Measurements from ENCODE around the gene EPHB1.

The EPHB1 gene

DNA sequence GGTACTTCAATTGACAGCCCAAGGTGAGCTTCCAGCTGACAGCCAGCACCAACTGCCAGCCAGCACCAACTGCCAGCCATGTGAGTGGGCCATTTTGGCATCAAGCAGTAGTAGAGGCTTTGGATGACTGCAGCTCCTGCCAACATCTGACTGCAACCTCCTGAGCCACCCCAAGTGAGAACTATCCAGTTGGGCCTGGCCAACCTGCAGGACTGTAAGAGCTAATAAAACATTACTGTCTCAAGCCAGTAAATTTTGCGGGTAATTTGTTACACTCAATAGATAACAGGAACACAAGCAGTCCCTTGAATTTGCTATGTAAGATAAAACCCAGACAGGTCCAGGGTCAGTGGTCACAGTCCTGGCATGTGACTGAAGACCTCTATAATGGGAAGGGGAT is 29.7 kb downstream of the EPHB1 start:
- DNase-seq (ENCODE audit: low spot score) (no peak), ATAC-seq (ENCODE audit: low read depth) (no peak)
- H3K27me3 ChIP-seq (ENCODE audit: insufficient read depth, poor library complexity, severe bottlenecking) = no peaks in the 10 kb centered on the region
- no peaks in the 10 kb centered on the region for H3K9me3 ChIP-seq (ENCODE audit: severe bottlenecking)
- H3K4me1 ChIP-seq (ENCODE audit: insufficient read depth, poor library complexity, severe bottlenecking) = no peaks in the 10 kb centered on the region
- H3K4me3 ChIP-seq (ENCODE audit: severe bottlenecking) = no peak overlapping the region
- no peaks in the 10 kb centered on the region for H3K36me3 ChIP-seq (ENCODE audit: low read depth)
- H3K27ac ChIP-seq (ENCODE audit: poor library complexity, severe bottlenecking) = no peak overlapping the region
- TF ChIP-seq, protein P1, sequence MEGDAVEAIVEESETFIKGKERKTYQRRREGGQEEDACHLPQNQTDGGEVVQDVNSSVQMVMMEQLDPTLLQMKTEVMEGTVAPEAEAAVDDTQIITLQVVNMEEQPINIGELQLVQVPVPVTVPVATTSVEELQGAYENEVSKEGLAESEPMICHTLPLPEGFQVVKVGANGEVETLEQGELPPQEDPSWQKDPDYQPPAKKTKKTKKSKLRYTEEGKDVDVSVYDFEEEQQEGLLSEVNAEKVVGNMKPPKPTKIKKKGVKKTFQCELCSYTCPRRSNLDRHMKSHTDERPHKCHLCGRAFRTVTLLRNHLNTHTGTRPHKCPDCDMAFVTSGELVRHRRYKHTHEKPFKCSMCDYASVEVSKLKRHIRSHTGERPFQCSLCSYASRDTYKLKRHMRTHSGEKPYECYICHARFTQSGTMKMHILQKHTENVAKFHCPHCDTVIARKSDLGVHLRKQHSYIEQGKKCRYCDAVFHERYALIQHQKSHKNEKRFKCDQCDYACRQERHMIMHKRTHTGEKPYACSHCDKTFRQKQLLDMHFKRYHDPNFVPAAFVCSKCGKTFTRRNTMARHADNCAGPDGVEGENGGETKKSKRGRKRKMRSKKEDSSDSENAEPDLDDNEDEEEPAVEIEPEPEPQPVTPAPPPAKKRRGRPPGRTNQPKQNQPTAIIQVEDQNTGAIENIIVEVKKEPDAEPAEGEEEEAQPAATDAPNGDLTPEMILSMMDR (IDR thresholded peaks at IDR 0.05; ENCODE audit: poor library complexity, severe bottlenecking) = no peak

DNA sequence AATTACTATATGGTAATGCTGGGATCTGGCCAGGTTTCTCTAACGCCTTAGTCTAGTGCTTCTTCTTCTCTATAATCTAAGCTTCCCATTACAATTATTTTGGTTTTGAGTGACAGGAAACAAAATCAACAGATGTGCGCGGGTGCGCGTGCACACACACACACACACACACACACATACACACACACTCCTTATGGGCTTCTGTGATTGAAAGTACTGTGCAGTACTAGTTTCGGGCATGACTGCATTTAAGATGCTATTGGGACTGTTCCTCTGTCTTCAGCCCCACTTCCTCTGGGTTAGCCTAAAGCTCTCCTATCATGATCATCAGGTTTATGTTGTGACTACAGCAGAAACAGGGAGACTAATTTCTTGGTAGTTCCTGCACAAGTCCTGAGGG is 32.2 kb downstream of the EPHB1 start:
- no peaks in the 10 kb centered on the region for H3K36me3 ChIP-seq (ENCODE audit: low read depth)
- H3K27me3 ChIP-seq (ENCODE audit: insufficient read depth, poor library complexity, severe bottlenecking) = no peaks in the 10 kb centered on the region
- DNase-seq (ENCODE audit: low spot score) (no peak), ATAC-seq (ENCODE audit: low read depth) (no peak)
- no peaks in the 10 kb centered on the region for H3K4me1 ChIP-seq (ENCODE audit: insufficient read depth, poor library complexity, severe bottlenecking)
- H3K9me3 ChIP-seq (ENCODE audit: severe bottlenecking) = no peaks in the 10 kb centered on the region
- H3K4me3 ChIP-seq (ENCODE audit: severe bottlenecking) = no peak overlapping the region
- TF ChIP-seq, protein P1 (IDR thresholded peaks at IDR 0.05; ENCODE audit: poor library complexity, severe bottlenecking) = no peak
- no peak overlapping the region for H3K27ac ChIP-seq (ENCODE audit: poor library complexity, severe bottlenecking)

DNA sequence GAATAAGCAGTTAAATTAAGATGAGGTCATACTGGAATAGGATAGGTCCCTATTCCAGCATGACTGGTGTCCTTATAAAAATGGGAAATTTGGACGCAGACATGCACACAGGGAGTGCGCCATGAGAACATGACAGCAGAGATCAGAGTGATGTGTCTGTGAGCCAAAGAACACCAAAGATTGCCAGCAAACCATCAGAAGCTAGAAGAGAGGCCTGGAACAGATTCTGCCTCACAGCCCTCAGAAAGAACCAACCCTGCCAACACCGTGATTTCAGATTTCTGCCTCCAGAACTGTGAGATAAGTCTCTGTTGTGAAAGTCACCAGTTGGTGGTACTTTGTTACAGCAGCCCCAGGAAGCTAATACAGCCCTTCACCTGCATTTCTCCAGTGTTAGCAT is 34.7 kb downstream of the EPHB1 start:
- Histone ChIP-seq H3K4me1 (ENCODE audit: insufficient read depth, poor library complexity, severe bottlenecking) (no peaks in the 10 kb centered on the region), H3K4me3 (ENCODE audit: severe bottlenecking) (no peak overlapping the region), H3K9me3 (ENCODE audit: severe bottlenecking) (no peaks in the 10 kb centered on the region), H3K27ac (ENCODE audit: poor library complexity, severe bottlenecking) (no peak overlapping the region), H3K36me3 (ENCODE audit: low read depth) (no peaks in the 10 kb centered on the region), H3K27me3 (ENCODE audit: insufficient read depth, poor library complexity, severe bottlenecking) (no peaks in the 10 kb centered on the region)
- DNase-seq (ENCODE audit: low spot score) = no peak
- TF ChIP-seq, protein P1 (IDR thresholded peaks at IDR 0.05; ENCODE audit: poor library complexity, severe bottlenecking) = no peak
- no peak for ATAC-seq (ENCODE audit: low read depth)

DNA sequence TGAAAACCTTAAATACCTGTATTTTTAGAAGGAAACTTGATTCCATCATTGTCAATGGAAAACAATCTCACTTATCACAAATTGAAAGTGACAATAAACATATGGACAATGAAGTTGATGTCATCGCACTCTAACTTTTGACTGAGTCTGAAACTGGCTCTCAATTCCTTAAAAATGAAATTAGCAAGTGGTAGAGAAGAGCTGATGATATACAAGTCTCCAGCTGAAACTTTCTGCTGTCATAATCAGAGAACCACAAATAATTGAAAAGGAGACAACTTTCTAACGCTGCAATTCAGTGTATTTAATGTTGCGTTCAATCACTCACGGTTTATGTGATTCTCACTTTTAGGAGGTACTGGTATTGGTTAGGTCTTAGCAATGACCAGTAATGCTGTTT is 37.5 kb downstream of the EPHB1 start:
- DNase-seq (ENCODE audit: low spot score) (no peak), ATAC-seq (ENCODE audit: low read depth) (no peak)
- TF ChIP-seq, protein P1 (IDR thresholded peaks at IDR 0.05; ENCODE audit: poor library complexity, severe bottlenecking) = no peak
- H3K9me3 ChIP-seq (ENCODE audit: severe bottlenecking) = no peaks in the 10 kb centered on the region
- no peak overlapping the region for H3K4me3 ChIP-seq (ENCODE audit: severe bottlenecking)
- no peak overlapping the region for H3K27ac ChIP-seq (ENCODE audit: poor library complexity, severe bottlenecking)
- H3K36me3 ChIP-seq (ENCODE audit: low read depth) = no peaks in the 10 kb centered on the region
- H3K4me1 ChIP-seq (ENCODE audit: insufficient read depth, poor library complexity, severe bottlenecking) = no peaks in the 10 kb centered on the region
- H3K27me3 ChIP-seq (ENCODE audit: insufficient read depth, poor library complexity, severe bottlenecking) = no peaks in the 10 kb centered on the region

DNA sequence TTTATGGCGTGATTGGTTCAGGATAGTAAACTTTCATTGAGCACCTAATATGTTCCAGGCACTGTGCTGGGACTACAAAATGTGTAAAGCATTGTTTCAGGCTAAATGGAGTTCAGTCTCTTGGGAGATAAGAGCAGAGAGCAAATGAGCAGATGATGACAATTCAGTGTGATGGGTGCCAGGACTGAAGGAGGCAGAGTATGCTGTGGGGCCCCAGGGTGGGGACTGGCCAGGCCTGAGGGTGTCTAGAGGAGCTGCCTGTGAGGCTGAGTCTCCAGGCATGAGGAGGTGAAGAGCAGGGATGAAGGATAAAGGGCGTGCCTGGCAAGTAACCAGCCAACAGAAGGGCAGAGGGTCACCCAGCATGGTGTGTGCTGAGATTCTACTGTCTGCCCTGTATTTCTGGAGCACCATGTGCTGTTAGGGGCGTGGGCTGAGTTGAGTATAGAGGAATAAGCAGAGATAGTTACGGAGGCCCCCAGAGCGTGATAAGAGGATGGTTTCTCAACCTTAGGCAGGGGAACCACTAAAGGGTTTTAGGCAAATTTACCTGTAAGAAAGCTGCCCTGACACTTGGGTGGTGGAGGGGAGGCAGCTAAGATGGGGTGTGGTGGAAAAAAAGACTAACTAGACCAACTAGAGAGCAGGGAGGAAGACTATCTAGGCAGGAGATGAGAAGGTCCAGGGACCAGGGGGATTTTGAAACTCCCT is 38.5 kb downstream of the EPHB1 start:
- H3K9me3 ChIP-seq (ENCODE audit: severe bottlenecking) = no peaks in the 10 kb centered on the region
- DNase-seq (ENCODE audit: low spot score) = no peak
- no peak overlapping the region for H3K4me3 ChIP-seq (ENCODE audit: severe bottlenecking)
- H3K36me3 ChIP-seq (ENCODE audit: low read depth) = no peaks in the 10 kb centered on the region
- TF ChIP-seq, protein P1 (IDR thresholded peaks at IDR 0.05; ENCODE audit: poor library complexity, severe bottlenecking) = no peak
- no peaks in the 10 kb centered on the region for H3K4me1 ChIP-seq (ENCODE audit: insufficient read depth, poor library complexity, severe bottlenecking)
- no peak overlapping the region for H3K27ac ChIP-seq (ENCODE audit: poor library complexity, severe bottlenecking)
- no peak for ATAC-seq (ENCODE audit: low read depth)
- no peaks in the 10 kb centered on the region for H3K27me3 ChIP-seq (ENCODE audit: insufficient read depth, poor library complexity, severe bottlenecking)
